ENCODE results near the gene IPO13.

The IPO13 gene

DNA sequence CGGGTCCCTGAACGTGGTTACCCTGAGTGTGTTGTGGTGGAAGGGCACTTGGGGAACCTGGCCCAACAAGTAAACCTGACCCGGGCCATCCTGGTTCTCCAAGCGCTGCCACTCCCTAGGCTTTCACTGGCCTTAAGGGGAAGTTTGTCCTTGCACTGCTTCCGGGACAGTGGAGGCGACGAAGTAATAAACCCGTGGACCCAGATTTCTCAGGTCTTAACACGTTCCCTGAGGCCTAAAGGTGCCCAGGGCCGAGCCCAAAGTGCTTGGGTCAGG is 44.4 kb downstream of the IPO13 start:
- ATAC-seq = peak; percentile 53
- TF ChIP-seq ZFP30 (CRISPR knock-in tag; IDR thresholded peaks at IDR 0.05) = no peak

DNA sequence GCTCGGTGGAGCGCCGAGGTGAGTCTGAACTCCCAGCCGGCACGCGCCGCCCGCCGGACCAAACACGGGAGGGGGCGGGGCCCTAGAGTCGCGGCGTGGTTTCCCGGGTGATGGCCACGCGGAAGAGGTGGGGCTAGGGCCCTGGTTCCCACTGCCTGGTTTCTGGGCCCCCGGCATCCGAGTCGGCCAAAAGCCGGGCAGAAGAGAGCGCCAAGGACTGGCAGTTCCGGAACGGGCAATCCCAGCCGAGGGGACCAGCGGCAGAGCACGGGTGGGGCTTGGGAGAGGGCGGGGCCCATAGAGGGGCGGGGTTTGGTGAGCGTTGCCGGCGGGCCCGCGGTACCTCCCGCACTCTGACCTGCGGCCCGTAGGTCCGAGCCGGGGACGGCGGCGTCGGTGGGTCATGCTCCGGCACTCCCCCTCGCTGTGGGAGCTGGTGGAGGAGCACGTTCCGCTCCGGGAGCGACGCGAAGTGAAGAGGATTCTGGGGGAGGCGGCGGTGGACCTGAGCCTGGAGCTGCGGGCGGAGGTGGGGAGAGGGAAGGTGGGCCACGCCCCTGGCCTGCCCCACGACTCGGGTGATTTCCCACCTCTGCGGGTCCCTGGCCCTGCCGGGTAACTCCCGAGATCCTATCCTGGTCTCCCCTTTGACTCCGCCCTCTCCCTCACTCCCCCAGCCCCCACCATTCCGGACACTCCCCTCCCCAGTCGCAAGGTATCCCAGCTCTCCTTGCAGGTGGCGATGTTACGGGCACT is 44.9 kb downstream of the IPO13 start, which contains the start of gene CCDC24:
Gene CCDC24, plus strand, starts transcription at position 124 of the 756 bp plus-strand sequence. Its CDS starts 280 bp downstream, at position 404.
- peak; percentile 84 for ATAC-seq

DNA sequence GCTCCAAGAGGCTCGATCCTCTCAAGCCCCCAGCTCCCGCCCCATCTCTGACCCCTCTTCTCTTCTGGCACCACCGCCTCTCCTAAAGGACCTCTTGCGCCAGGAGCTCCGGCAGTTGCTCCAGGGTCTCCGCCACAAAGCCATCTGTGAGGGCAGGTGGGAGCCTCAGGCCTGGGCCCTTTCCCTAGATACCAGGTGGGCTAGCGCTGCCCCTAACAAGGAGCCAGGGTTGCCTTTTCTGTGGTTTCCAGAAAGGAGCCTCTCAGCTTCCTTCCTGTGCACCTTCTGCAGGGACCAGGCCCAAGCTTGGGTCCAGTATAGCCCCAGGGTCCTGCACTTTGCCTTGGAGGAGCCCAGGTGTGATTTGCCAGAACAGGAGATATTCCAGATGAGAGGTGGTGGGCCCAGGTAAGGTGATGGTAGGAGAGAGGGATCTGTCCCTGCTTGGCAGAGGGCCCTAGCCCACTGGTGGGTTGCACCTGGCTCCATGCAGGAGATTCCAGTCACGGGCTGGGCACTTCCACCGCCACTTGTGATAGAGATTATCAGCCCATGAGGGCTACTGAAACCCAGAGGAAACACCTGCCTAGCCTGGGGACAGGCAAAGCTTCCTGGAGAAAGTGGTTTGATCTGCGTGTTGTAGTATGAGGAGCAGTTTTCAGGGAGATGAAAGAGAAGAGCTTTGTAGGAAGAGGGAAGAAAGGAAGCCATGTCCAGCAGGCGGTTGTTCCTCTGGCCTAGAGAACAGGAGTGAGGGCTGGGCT is 45.7 kb downstream of the IPO13 start:
- TF ChIP-seq GLIS3 (CRISPR knock-in tag; IDR thresholded peaks at IDR 0.05) (no peak), PPARA (CRISPR knock-in tag; IDR thresholded peaks at IDR 0.05; ENCODE audit: borderline replicate concordance) (no peak), ZNF70 (CRISPR knock-in tag; IDR thresholded peaks at IDR 0.05) (no peak), RARB (CRISPR knock-in tag; IDR thresholded peaks at IDR 0.05) (no peak), ZFP30 (CRISPR knock-in tag; IDR thresholded peaks at IDR 0.05) (no peak), CSDC2 (CRISPR knock-in tag; IDR thresholded peaks at IDR 0.05) (no peak), ZC3H10 (CRISPR knock-in tag; IDR thresholded peaks at IDR 0.05) (no peak), ZFP3 (CRISPR knock-in tag; IDR thresholded peaks at IDR 0.05) (no peak), SNAI2 (CRISPR knock-in tag; IDR thresholded peaks at IDR 0.05) (no peak), ESRRG (CRISPR knock-in tag; IDR thresholded peaks at IDR 0.05) (no peak), TCF4 (CRISPR knock-in tag; IDR thresholded peaks at IDR 0.05; ENCODE audit: borderline replicate concordance) (no peak), OSR1 (CRISPR knock-in tag; IDR thresholded peaks at IDR 0.05) (no peak), ARNTL (CRISPR knock-in tag; IDR thresholded peaks at IDR 0.05; ENCODE audit: borderline replicate concordance, low read depth) (no peak), ZNF565 (CRISPR knock-in tag; conservative IDR thresholded peaks at IDR 0.05; ENCODE audit: low read depth) (no peak), BACH2 (CRISPR knock-in tag; IDR thresholded peaks at IDR 0.05; ENCODE audit: borderline replicate concordance) (no peak), TOX (CRISPR knock-in tag; IDR thresholded peaks at IDR 0.05; ENCODE audit: borderline replicate concordance) (no peak)
- TF ChIP-seq, protein P1, sequence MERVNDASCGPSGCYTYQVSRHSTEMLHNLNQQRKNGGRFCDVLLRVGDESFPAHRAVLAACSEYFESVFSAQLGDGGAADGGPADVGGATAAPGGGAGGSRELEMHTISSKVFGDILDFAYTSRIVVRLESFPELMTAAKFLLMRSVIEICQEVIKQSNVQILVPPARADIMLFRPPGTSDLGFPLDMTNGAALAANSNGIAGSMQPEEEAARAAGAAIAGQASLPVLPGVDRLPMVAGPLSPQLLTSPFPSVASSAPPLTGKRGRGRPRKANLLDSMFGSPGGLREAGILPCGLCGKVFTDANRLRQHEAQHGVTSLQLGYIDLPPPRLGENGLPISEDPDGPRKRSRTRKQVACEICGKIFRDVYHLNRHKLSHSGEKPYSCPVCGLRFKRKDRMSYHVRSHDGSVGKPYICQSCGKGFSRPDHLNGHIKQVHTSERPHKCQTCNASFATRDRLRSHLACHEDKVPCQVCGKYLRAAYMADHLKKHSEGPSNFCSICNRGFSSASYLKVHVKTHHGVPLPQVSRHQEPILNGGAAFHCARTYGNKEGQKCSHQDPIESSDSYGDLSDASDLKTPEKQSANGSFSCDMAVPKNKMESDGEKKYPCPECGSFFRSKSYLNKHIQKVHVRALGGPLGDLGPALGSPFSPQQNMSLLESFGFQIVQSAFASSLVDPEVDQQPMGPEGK (CRISPR knock-in tag; IDR thresholded peaks at IDR 0.05; ENCODE audit: borderline replicate concordance) = no peak
- TF ChIP-seq, protein P2, sequence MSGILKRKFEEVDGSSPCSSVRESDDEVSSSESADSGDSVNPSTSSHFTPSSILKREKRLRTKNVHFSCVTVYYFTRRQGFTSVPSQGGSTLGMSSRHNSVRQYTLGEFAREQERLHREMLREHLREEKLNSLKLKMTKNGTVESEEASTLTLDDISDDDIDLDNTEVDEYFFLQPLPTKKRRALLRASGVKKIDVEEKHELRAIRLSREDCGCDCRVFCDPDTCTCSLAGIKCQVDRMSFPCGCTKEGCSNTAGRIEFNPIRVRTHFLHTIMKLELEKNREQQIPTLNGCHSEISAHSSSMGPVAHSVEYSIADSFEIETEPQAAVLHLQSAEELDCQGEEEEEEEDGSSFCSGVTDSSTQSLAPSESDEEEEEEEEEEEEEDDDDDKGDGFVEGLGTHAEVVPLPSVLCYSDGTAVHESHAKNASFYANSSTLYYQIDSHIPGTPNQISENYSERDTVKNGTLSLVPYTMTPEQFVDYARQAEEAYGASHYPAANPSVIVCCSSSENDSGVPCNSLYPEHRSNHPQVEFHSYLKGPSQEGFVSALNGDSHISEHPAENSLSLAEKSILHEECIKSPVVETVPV (CRISPR knock-in tag; IDR thresholded peaks at IDR 0.05) = no peak
- TF ChIP-seq, protein P3, sequence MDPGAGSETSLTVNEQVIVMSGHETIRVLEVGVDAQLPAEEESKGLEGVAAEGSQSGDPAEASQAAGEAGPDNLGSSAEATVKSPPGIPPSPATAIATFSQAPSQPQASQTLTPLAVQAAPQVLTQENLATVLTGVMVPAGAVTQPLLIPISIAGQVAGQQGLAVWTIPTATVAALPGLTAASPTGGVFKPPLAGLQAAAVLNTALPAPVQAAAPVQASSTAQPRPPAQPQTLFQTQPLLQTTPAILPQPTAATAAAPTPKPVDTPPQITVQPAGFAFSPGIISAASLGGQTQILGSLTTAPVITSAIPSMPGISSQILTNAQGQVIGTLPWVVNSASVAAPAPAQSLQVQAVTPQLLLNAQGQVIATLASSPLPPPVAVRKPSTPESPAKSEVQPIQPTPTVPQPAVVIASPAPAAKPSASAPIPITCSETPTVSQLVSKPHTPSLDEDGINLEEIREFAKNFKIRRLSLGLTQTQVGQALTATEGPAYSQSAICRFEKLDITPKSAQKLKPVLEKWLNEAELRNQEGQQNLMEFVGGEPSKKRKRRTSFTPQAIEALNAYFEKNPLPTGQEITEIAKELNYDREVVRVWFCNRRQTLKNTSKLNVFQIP (CRISPR knock-in tag; IDR thresholded peaks at IDR 0.05; ENCODE audit: borderline replicate concordance, low read depth) = no peak
- TF ChIP-seq, protein P4, sequence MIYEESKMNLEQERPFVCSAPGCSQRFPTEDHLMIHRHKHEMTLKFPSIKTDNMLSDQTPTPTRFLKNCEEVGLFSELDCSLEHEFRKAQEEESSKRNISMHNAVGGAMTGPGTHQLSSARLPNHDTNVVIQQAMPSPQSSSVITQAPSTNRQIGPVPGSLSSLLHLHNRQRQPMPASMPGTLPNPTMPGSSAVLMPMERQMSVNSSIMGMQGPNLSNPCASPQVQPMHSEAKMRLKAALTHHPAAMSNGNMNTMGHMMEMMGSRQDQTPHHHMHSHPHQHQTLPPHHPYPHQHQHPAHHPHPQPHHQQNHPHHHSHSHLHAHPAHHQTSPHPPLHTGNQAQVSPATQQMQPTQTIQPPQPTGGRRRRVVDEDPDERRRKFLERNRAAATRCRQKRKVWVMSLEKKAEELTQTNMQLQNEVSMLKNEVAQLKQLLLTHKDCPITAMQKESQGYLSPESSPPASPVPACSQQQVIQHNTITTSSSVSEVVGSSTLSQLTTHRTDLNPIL (CRISPR knock-in tag; IDR thresholded peaks at IDR 0.05; ENCODE audit: low read depth) = no peak
- no peak for ATAC-seq

More for the DNA sequence above, 44.9 kb downstream of the IPO13 start, which contains the start of gene CCDC24:
- TF ChIP-seq ARNTL (CRISPR knock-in tag; IDR thresholded peaks at IDR 0.05; ENCODE audit: borderline replicate concordance, low read depth) (peak; percentile 84; the same call in 1 of the 2 replicates), BACH2 (CRISPR knock-in tag; IDR thresholded peaks at IDR 0.05; ENCODE audit: borderline replicate concordance) (no peak)

DNA sequence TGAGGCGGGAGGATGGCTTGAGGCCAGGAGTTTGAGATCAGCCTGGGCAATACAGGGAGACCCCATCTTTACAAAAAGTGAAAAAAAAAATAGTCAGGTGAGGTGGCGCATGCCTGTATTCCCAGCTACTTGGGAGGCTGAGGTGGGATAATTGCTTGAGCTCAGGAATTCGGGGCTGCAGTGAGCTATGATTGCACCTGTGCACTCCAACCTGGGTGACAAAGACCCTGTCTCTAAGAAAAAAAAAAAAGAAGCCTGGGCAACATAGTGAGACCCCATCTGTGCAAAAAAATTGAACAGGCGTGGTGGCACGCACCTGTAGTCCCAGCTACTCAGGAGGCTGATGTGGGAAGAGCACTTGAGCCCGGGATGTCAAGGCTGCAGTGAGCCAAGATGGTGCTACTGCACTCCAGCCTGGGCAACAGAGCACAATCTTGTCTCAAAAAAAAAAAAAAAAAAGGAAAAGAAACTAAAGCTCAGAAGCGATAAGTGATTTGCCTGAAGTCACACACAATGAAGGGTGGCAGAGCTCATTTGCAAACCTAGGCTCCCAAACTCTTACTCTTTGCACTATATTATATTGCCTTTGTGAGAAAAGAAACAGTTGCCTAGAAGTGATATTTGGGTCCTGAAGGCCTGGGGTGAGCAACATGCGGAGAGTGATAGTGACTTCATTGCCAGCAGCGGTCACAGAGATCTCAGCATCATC is 46.6 kb downstream of the IPO13 start:
- ATAC-seq = no peak
- TF ChIP-seq TOX (CRISPR knock-in tag; IDR thresholded peaks at IDR 0.05; ENCODE audit: borderline replicate concordance) (no peak), SNAI2 (CRISPR knock-in tag; IDR thresholded peaks at IDR 0.05) (no peak), ZNF70 (CRISPR knock-in tag; IDR thresholded peaks at IDR 0.05) (no peak), ARNTL (CRISPR knock-in tag; IDR thresholded peaks at IDR 0.05; ENCODE audit: borderline replicate concordance, low read depth) (no peak), PPARA (CRISPR knock-in tag; IDR thresholded peaks at IDR 0.05; ENCODE audit: borderline replicate concordance) (no peak), TCF4 (CRISPR knock-in tag; IDR thresholded peaks at IDR 0.05; ENCODE audit: borderline replicate concordance) (no peak), CSDC2 (CRISPR knock-in tag; IDR thresholded peaks at IDR 0.05) (no peak), ZNF8 (CRISPR knock-in tag; IDR thresholded peaks at IDR 0.05) (no peak), ZNF565 (CRISPR knock-in tag; conservative IDR thresholded peaks at IDR 0.05; ENCODE audit: low read depth) (no peak), ZC3H10 (CRISPR knock-in tag; IDR thresholded peaks at IDR 0.05) (no peak)
- TF ChIP-seq, protein P5, sequence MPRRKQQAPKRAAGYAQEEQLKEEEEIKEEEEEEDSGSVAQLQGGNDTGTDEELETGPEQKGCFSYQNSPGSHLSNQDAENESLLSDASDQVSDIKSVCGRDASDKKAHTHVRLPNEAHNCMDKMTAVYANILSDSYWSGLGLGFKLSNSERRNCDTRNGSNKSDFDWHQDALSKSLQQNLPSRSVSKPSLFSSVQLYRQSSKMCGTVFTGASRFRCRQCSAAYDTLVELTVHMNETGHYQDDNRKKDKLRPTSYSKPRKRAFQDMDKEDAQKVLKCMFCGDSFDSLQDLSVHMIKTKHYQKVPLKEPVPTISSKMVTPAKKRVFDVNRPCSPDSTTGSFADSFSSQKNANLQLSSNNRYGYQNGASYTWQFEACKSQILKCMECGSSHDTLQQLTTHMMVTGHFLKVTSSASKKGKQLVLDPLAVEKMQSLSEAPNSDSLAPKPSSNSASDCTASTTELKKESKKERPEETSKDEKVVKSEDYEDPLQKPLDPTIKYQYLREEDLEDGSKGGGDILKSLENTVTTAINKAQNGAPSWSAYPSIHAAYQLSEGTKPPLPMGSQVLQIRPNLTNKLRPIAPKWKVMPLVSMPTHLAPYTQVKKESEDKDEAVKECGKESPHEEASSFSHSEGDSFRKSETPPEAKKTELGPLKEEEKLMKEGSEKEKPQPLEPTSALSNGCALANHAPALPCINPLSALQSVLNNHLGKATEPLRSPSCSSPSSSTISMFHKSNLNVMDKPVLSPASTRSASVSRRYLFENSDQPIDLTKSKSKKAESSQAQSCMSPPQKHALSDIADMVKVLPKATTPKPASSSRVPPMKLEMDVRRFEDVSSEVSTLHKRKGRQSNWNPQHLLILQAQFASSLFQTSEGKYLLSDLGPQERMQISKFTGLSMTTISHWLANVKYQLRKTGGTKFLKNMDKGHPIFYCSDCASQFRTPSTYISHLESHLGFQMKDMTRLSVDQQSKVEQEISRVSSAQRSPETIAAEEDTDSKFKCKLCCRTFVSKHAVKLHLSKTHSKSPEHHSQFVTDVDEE (CRISPR knock-in tag; IDR thresholded peaks at IDR 0.05) = no peak
- TF ChIP-seq, protein P3 (CRISPR knock-in tag; IDR thresholded peaks at IDR 0.05; ENCODE audit: borderline replicate concordance, low read depth) = no peak
